Measurements from ENCODE around the gene IL1RAP. TPM values are rescaled to one million over a fixed set of nuclear protein-coding genes. Genes with fewer than 3 reads are reported as not detected.

IL1RAP gene
- total and polyA plus RNA-seq, 9 of the 15 experiments (the other 6 are each of a cell fraction or from before 2014, with no cell fraction given) = 0.23 to 1.8 (median 0.88) TPM

- H2AFZ ChIP-seq (ENCODE audit: low read depth, low read length) = no peak overlapping the region
- TF ChIP-seq NR2C2 (CRISPR knock-in tag; IDR thresholded peaks at IDR 0.05) = no peak
- TF ChIP-seq NR2C2 (tag; IDR thresholded peaks at IDR 0.05) = peak; percentile 19; the same call in 1 of the 2 replicates
- peak; percentile 67; the same call in 1 of the 2 replicates for TF ChIP-seq ATF4 (CRISPR knock-in tag; IDR thresholded peaks at IDR 0.05)
- no peak for TF ChIP-seq CREB5 (CRISPR knock-in tag; IDR thresholded peaks at IDR 0.05)
- no peak for TF ChIP-seq MTA2 (IDR thresholded peaks at IDR 0.05; ENCODE audit: low read depth)
- peak; percentile 80 for TF ChIP-seq ZNF311 (CRISPR knock-in tag; IDR thresholded peaks at IDR 0.05)
- no peak for TF ChIP-seq CEBPG (CRISPR knock-in tag; IDR thresholded peaks at IDR 0.05)
- peak in 1 of 2 experiments; percentile 31; a peak in 1 of 4 replicates for TF ChIP-seq CEBPG (tag; conservative IDR thresholded peaks at IDR 0.05 in 1 of 2, IDR thresholded peaks at IDR 0.05 in 1 of 2)
- TF ChIP-seq SAFB (IDR thresholded peaks at IDR 0.05; ENCODE audit: borderline replicate concordance, low read depth, low read length) = no peak
- no peak for TF ChIP-seq ZNF318 (IDR thresholded peaks at IDR 0.05; ENCODE audit: borderline replicate concordance in 1 of 2, low read depth in 1 of 2)
- no peak for TF ChIP-seq ZNF583 (CRISPR knock-in tag; IDR thresholded peaks at IDR 0.05)
Measured at GRCh38 chr3:190533511-190534281, 19.8 kb downstream of the IL1RAP start.

More at GRCh38 chr3:190533511-190534281, 19.8 kb downstream of the IL1RAP start:
- ATAC-seq (no peak), DNase-seq (ENCODE audit: extremely low read depth in 1 of 4, low spot score in 3 of 4) (no peak), FAIRE-seq (no peak)
- WGBS (ENCODE audit: insufficient coverage, low coverage, missing lambda C conversion rate) = 5% methylated on average over 13 of the region's 13 CpGs
- no TSS peak for BruUV-seq (replicated peaks)
- intact Hi-C loops (cut with micrococcal nuclease) = no loop called here
- no peak overlapping the region for H3K4me2 ChIP-seq (ENCODE audit: insufficient read depth, low read length)
- ChIA-PET POLR2A (no interaction called here), CTCF (ENCODE audit: low intra/inter-chr PET ratio) (no interaction called here)
- no peaks in the 10 kb centered on the region for H3K27me3 ChIP-seq (ENCODE audit: control insufficient read depth in 2 of 2, insufficient read depth in 2 of 2, low read length in 2 of 2)
- no peak overlapping the region for H3K4me3 ChIP-seq
- no peaks in the 10 kb centered on the region for H4K20me1 ChIP-seq (replicated peaks; ENCODE audit: control insufficient read depth, insufficient read depth, low read length)
- H3K27ac ChIP-seq (ENCODE audit: extremely low read depth, low read depth, low read length) = no peak overlapping the region
- H3K9ac ChIP-seq (ENCODE audit: insufficient read depth in 1 of 2, low read depth in 2 of 2, low read length in 2 of 2) = no peak overlapping the region
- H3K9me1 ChIP-seq (ENCODE audit: control insufficient read depth, insufficient read depth, low read length) = no peaks in the 10 kb centered on the region
- H3K4me1 ChIP-seq (replicated peaks in 1 of 2; ENCODE audit: control insufficient read depth in 2 of 2, insufficient read depth in 2 of 2, low read length in 2 of 2) = no peaks in the 10 kb centered on the region
- 0 out of 2 replicates have a peak, but pooled peaks cover under 1% of the 10 kb centered on the region for H3K9me3 ChIP-seq (replicated peaks; ENCODE audit: control insufficient read depth, insufficient read depth, low read depth, low read length)
- in situ Hi-C loops (cut with MboI) = no loop called here
- H3K79me2 ChIP-seq (ENCODE audit: control insufficient read depth, insufficient read depth, low read length) = no peaks in the 10 kb centered on the region
- H3K36me3 ChIP-seq (ENCODE audit: control insufficient read depth, insufficient read depth, low read length) = no peaks in the 10 kb centered on the region
